Measurements from ENCODE around the gene ALPI.

Gene ALPI

GRCh38 chr2:232505856-232506255 is 49.9 kb downstream of the ALPI start (continued):
- TF ChIP-seq ZNF610 (tag by site-specific recombination; IDR thresholded peaks at IDR 0.05; ENCODE audit: borderline replicate concordance): no peak
- no peak for TF ChIP-seq RBAK (tag by site-specific recombination; IDR thresholded peaks at IDR 0.05)
- TF ChIP-seq ZNF585B (tag by site-specific recombination; IDR thresholded peaks at IDR 0.05): no peak
- no peak for TF ChIP-seq ZNF214 (tag by site-specific recombination; IDR thresholded peaks at IDR 0.05; ENCODE audit: borderline replicate concordance)
- no peak for TF ChIP-seq ZBTB17 (tag by site-specific recombination; IDR thresholded peaks at IDR 0.05)
- TF ChIP-seq ZNF16 (tag by site-specific recombination; IDR thresholded peaks at IDR 0.05; ENCODE audit: low read depth): no peak

- ChIA-PET CTCF (interaction anchor here (0.5 kb wide), 1 partner anchor 605 kb away, joined by 3 read pairs; no protein-coding TSS in a partner anchor), POLR2A (no interaction called here)
- no peak for TF ChIP-seq ZNF416 (tag by site-specific recombination; IDR thresholded peaks at IDR 0.05)
- Histone ChIP-seq H3K9me3 (ENCODE audit: control insufficient read depth, insufficient read depth, low read depth, low read length) (no peaks in the 10 kb centered on the region), H3K27ac (ENCODE audit: extremely low read depth, low read depth, low read length) (no peak overlapping the region), H3K4me3 (ENCODE audit: low read depth, low read length) (no peak overlapping the region), H3K36me3 (ENCODE audit: control insufficient read depth in 2 of 2, insufficient read depth in 1 of 2, low read length in 2 of 2) (no peaks in the 10 kb centered on the region), H3K4me1 (ENCODE audit: control insufficient read depth, insufficient read depth, low read length) (no peaks in the 10 kb centered on the region)
Measured at GRCh38 chr2:232506709-232507108, 50.8 kb downstream of the ALPI start.

GRCh38 chr2:232508251-232508650 is 52.3 kb downstream of the ALPI start:
- no peaks in the 10 kb centered on the region for H3K36me3 ChIP-seq (ENCODE audit: control insufficient read depth in 2 of 2, insufficient read depth in 1 of 2, low read length in 2 of 2)
- H3K9me3 ChIP-seq (ENCODE audit: control insufficient read depth, insufficient read depth, low read depth, low read length): no peaks in the 10 kb centered on the region
- POLR2A ChIA-PET: no interaction called here
- CTCF ChIA-PET: interaction anchor here (0.6 kb wide), 1 partner anchor 51 kb away, joined by 5 read pairs; no protein-coding TSS in a partner anchor
- H3K4me1 ChIP-seq (ENCODE audit: control insufficient read depth, insufficient read depth, low read length): no peaks in the 10 kb centered on the region
- no peak for TF ChIP-seq ZNF514 (tag by site-specific recombination; IDR thresholded peaks at IDR 0.05)
- no peak for TF ChIP-seq ZNF747 (tag by site-specific recombination; IDR thresholded peaks at IDR 0.05)
- no peak for TF ChIP-seq ZNF423 (tag by site-specific recombination; IDR thresholded peaks at IDR 0.05)
- TF ChIP-seq ZNF335 (tag by site-specific recombination; conservative IDR thresholded peaks at IDR 0.05): no peak
- no peak for TF ChIP-seq PRDM2 (tag by site-specific recombination; IDR thresholded peaks at IDR 0.05; ENCODE audit: borderline replicate concordance)
- no peak for TF ChIP-seq ZNF24 (tag by site-specific recombination; IDR thresholded peaks at IDR 0.05)
- TF ChIP-seq ZNF274 (IDR thresholded peaks at IDR 0.05; ENCODE audit: low read length): no peak
- no peak for TF ChIP-seq ZNF274 (tag by site-specific recombination; IDR thresholded peaks at IDR 0.05; ENCODE audit: borderline replicate concordance)
- no peak for TF ChIP-seq ZSCAN4 (tag by site-specific recombination; IDR thresholded peaks at IDR 0.05)
- TF ChIP-seq ZNF596 (tag by site-specific recombination; IDR thresholded peaks at IDR 0.05): no peak
- no peak for TF ChIP-seq ZNF211 (tag by site-specific recombination; IDR thresholded peaks at IDR 0.05; ENCODE audit: low read depth)
- TF ChIP-seq ZNF544 (tag by site-specific recombination; IDR thresholded peaks at IDR 0.05): no peak
- no peak for TF ChIP-seq ZEB2 (tag by site-specific recombination; IDR thresholded peaks at IDR 0.05)
- TF ChIP-seq ZNF555 (tag by site-specific recombination; conservative IDR thresholded peaks at IDR 0.05): no peak
- no peak for TF ChIP-seq OVOL3 (tag by site-specific recombination; IDR thresholded peaks at IDR 0.05)
- TF ChIP-seq ZNF513 (tag by site-specific recombination; IDR thresholded peaks at IDR 0.05): no peak
- no peak overlapping the region for H3K27ac ChIP-seq (ENCODE audit: extremely low read depth, low read depth, low read length)
- H3K4me3 ChIP-seq (ENCODE audit: low read depth, low read length): no peak overlapping the region
